Fibroblast of mammary gland (primary cell): ENCODE measurements around the gene HOXA7.

Experiments
- DNase-seq: peaks from one replicate; pipeline ENCODE4 v3.0.0-alpha.2; 2010; ENCODE audit warnings: low read depth
- H3K4me3 ChIP-seq: 2 replicates; pipeline ENCODE4 v1.5.1; 2011; ENCODE audit warnings: low read depth, mild to moderate bottlenecking, low read length, moderate library complexity; ENCODE audit not compliant: control insufficient read depth
- TF ChIP-seq, protein P1 (sequence below): conservative IDR thresholded peaks from 2 replicates; pipeline ENCODE4 v1.5.1; 2011; ENCODE audit warnings: low read depth, low read length, inconsistent platforms; ENCODE audit not compliant: control insufficient read depth, insufficient read depth

The HOXA7 gene

GRCh38 chr7:27198138-27198841 is 41.8 kb upstream of the HOXA7 start:
- DNase-seq: no peak
- no peak overlapping the region for H3K4me3 ChIP-seq
- TF ChIP-seq, protein P1, sequence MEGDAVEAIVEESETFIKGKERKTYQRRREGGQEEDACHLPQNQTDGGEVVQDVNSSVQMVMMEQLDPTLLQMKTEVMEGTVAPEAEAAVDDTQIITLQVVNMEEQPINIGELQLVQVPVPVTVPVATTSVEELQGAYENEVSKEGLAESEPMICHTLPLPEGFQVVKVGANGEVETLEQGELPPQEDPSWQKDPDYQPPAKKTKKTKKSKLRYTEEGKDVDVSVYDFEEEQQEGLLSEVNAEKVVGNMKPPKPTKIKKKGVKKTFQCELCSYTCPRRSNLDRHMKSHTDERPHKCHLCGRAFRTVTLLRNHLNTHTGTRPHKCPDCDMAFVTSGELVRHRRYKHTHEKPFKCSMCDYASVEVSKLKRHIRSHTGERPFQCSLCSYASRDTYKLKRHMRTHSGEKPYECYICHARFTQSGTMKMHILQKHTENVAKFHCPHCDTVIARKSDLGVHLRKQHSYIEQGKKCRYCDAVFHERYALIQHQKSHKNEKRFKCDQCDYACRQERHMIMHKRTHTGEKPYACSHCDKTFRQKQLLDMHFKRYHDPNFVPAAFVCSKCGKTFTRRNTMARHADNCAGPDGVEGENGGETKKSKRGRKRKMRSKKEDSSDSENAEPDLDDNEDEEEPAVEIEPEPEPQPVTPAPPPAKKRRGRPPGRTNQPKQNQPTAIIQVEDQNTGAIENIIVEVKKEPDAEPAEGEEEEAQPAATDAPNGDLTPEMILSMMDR: no peak

DNA sequence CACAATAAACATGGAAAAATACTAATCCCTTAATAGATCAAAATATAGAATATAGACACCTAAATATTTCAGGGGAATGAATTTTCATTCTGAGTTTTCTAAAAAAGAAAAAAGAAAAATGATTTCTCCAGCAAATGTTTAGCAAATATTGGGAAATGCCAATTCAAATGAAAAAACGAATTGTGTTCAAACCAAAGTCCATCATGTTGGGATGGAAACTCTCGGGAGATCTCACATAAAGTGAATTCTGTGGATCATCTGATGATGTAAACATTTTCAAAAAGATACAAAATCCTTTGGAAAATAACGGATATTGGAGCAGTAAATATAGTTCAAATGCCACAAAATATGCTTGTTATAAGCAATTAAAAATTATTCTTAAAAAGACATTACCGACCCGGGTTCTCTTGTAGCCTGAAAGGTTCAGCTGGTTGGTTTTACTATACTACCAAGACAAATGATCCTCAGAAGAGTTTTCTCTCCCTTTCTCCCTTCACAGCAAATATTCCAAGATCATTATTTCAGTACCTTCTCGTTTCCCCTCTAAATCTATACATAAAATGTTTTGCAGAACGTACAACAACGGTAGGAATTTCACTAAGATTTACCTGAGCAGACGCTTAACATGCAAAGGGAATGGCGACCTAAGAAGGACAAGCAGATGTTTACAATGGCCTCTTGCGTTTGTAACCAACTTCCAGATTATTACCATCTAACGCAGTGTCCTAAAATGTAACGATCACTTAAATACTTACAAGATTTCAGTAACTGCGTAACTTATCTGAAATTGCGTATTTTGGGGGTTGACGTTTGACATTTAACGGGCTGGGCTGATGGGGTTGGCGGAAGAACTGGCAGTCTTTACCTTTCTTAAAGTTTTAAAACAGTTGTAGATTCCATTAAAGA is 40.9 kb upstream of the HOXA7 start:
- no peak overlapping the region for H3K4me3 ChIP-seq
- TF ChIP-seq, protein P1: no peak
- DNase-seq: no peak

DNA sequence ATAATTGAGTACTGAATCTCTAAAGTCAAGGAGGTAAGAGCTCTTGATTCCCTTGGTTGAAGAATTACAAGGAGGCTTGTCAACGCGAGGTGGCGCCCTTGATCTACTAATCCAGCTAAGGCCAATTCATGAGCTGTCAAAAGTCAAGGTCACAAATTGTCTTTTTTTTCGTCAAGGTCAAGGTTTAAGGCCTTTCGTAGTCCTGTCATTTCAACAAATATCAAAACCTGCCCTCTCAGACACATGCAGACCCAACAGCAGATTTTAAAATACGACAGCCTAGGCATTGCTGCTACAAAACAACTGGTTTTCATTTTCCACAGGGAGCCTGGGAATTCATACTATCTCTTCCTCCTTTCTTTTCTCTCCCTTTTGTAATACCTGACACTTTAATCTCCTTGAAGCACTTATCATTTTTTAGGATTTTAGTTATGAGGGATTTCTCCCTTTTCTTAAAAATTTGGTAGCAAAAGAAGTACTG is 39.9 kb upstream of the HOXA7 start:
- no peak overlapping the region for H3K4me3 ChIP-seq
- TF ChIP-seq, protein P1: peak; percentile 87
- peak; percentile 75 for DNase-seq

DNA sequence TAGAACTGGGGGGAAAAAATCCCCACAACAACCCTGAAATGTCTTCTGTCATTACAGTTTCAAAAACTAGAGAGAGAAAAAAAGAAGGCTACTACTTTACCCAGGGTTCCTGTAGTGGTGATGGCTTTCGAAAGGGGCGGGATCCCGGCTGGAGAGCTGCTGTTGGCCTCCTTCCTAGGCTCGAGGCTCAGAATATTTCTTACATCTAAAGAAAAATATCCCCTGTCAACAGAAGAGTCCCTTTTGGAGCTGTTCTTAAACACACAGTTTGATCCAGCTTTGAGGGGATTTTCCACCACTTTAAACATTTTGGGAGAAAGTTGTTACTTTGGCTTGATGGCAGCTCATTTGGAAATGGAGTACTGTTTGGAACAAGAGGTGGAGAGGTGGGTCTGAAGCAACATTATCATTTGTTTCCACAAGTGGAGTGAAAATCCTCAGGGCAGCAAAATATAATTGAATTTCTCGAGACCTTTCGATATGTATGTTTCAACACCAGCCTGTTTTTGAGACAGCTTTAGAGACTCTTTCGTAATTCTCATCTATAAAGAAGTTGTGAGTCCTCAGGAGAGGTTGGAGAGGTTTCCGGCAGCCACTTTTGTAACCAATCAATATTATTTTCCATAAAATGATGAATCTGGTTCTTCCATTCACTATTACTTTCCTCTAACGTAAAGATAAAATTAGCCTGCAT is 38.4 kb upstream of the HOXA7 start:
- DNase-seq: no peak
- TF ChIP-seq, protein P1: no peak
- no peak overlapping the region for H3K4me3 ChIP-seq

DNA sequence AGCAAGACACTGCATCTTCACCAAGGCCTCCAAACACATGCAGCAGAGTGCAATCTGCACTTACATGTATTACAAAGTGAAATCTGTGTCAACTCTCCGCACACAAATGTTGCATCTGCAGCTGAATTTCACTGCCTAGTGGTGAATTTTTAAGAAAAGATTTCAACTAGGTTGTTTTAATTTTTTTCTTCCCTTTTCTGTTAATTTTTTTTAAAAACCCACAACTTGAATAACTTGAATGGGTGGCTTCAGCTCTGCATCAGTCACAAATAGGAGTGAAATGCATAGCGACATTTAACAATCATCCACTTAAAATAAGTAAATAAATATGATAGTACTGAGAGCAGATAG is 37.5 kb upstream of the HOXA7 start:
- TF ChIP-seq, protein P1: no peak
- no peak for DNase-seq

GRCh38 chr7:27193335-27194001 is 37.0 kb upstream of the HOXA7 start:
- no peak overlapping the region for H3K4me3 ChIP-seq
- TF ChIP-seq, protein P1: no peak
- no peak for DNase-seq

More for the DNA sequence above, 37.5 kb upstream of the HOXA7 start:
- no peak overlapping the region for H3K4me3 ChIP-seq
